Kidney (tissue), 14 donors: ENCODE results near the gene ZNF185. TPM values are rescaled to one million over a fixed set of nuclear protein-coding genes. Genes with fewer than 3 reads are reported as not detected.
A peak's percentile ranks its signal among the peaks of the same experiment; 100 is the strongest.

ENCODE experiments used
- DNase-seq, 5 donors: peaks; one replicate each; pipeline ENCODE4 v3.0.0-alpha.2; 2013 to 2020
- FAIRE-seq: peaks from 2 replicates; lab custom pipeline; 2012; peaks lifted over from hg19 to GRCh38; lab: Jason Lieb, UNC
- H3K27ac ChIP-seq, 2 donors: one replicate each; pipeline ENCODE4 v1.7.0; 2013; ENCODE audit warnings: low read depth in 2 of 2, low read length in 2 of 2, inconsistent platforms in 1 of 2
- H3K27me3 ChIP-seq: one replicate; pipeline ENCODE4 v1.7.1; 2013; ENCODE audit warnings: low read length, inconsistent platforms; ENCODE audit not compliant: control insufficient read depth, insufficient read depth
- H3K36me3 ChIP-seq, 3 donors: one replicate each; pipeline versions ENCODE4 v1.7.0 to v1.7.1; 2013; ENCODE audit warnings: low read length in 3 of 3, control low read depth in 1 of 3, inconsistent platforms in 1 of 3; ENCODE audit not compliant: insufficient read depth in 3 of 3, control insufficient read depth in 2 of 3
- H3K4me1 ChIP-seq, 3 donors: one replicate each; pipeline versions ENCODE4 v1.7.0 to v1.7.1; 2013; ENCODE audit warnings: low read length in 3 of 3, inconsistent platforms in 1 of 3, low read depth in 1 of 3; ENCODE audit not compliant: control insufficient read depth in 2 of 3, insufficient read depth in 2 of 3
- H3K4me3 ChIP-seq, 3 donors: one replicate each; pipeline versions ENCODE4 v1.7.0 to v1.8.1; 2013; ENCODE audit warnings: low read length in 3 of 3, control low read depth in 1 of 3, inconsistent platforms in 1 of 3
- H3K9ac ChIP-seq, 3 donors: one replicate each; pipeline versions ENCODE4 v1.7.0 to v1.7.1; 2013; ENCODE audit warnings: low read length in 3 of 3, control low read depth in 1 of 3, inconsistent platforms in 1 of 3
- H3K9me3 ChIP-seq, 3 donors: one replicate each; pipeline versions ENCODE4 v1.7.0 to v1.7.1; 2013; ENCODE audit warnings: low read length in 3 of 3, control low read depth in 1 of 3, inconsistent platforms in 1 of 3; ENCODE audit not compliant: control insufficient read depth in 2 of 3, insufficient read depth in 1 of 3
- intact Hi-C: fragments of 100-400 bp; cut with DNase I; formaldehyde crosslinking; loops from one replicate; pipeline ENCODE4 v1.11.1; 2022
- polyA plus RNA-seq: library from polyadenylated mRNA; stranded (reverse); fragments of 350-450 nt; fragmentation: Illumina TruSeq; extraction: RNeasy Lipid Tissue Mini Kit (QIAGEN cat#74804); gene quantifications from one replicate; pipeline ENCODE4 v1.2.3, GENCODE V29; 2014; ENCODE audit warnings: low read depth, low replicate concordance; ENCODE audit not compliant: insufficient read depth
- total RNA-seq: library from RNA; stranded (reverse); fragmentation: NEBNext Ultra II Directional; extraction: Animal tissue kit (Norgen Biotek cat#: 25700); gene quantifications from one replicate; pipeline ENCODE4 v1.2.1, GENCODE V29; 2021
- TF ChIP-seq, protein P1 (sequence below): IDR thresholded peaks from 3 replicates; pipeline ENCODE4 v1.5.1; 2012; ENCODE audit warnings: mild to moderate bottlenecking, moderate library complexity, borderline replicate concordance; ENCODE audit not compliant: insufficient read depth; ENCODE audit errors: extremely low read depth
- donor health status: control.
- donor health status: control.
- donor health status: control.
- donor health status: control.
- donor health status: control.
- donor health status: DM: yes; HTN: yes; CAD: no.
- donor health status: Normal renal cell carcinoma (clear cell type).

The ZNF185 gene
- total and polyA plus RNA-seq, 2 donors from 2014 or later = 12.0 to 24.3 TPM

GRCh38 chrX:152892999-152893891 lies 4.6 kb upstream of the ZNF185 start:
- TF ChIP-seq, protein P1, sequence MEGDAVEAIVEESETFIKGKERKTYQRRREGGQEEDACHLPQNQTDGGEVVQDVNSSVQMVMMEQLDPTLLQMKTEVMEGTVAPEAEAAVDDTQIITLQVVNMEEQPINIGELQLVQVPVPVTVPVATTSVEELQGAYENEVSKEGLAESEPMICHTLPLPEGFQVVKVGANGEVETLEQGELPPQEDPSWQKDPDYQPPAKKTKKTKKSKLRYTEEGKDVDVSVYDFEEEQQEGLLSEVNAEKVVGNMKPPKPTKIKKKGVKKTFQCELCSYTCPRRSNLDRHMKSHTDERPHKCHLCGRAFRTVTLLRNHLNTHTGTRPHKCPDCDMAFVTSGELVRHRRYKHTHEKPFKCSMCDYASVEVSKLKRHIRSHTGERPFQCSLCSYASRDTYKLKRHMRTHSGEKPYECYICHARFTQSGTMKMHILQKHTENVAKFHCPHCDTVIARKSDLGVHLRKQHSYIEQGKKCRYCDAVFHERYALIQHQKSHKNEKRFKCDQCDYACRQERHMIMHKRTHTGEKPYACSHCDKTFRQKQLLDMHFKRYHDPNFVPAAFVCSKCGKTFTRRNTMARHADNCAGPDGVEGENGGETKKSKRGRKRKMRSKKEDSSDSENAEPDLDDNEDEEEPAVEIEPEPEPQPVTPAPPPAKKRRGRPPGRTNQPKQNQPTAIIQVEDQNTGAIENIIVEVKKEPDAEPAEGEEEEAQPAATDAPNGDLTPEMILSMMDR = no peak
- Histone ChIP-seq H3K4me3 (no peak overlapping the region), H3K9me3 (no peaks in the 10 kb centered on the region), H3K36me3 (no peaks in the 10 kb centered on the region), H3K9ac (no peak overlapping the region), H3K27me3 (no peaks in the 10 kb centered on the region), H3K4me1 (no peaks in the 10 kb centered on the region), H3K27ac (no peak overlapping the region)
- DNase-seq (peak in 1 of 5 donors; percentile 58), FAIRE-seq (no peak)
- intact Hi-C loops = no loop called here

DNA sequence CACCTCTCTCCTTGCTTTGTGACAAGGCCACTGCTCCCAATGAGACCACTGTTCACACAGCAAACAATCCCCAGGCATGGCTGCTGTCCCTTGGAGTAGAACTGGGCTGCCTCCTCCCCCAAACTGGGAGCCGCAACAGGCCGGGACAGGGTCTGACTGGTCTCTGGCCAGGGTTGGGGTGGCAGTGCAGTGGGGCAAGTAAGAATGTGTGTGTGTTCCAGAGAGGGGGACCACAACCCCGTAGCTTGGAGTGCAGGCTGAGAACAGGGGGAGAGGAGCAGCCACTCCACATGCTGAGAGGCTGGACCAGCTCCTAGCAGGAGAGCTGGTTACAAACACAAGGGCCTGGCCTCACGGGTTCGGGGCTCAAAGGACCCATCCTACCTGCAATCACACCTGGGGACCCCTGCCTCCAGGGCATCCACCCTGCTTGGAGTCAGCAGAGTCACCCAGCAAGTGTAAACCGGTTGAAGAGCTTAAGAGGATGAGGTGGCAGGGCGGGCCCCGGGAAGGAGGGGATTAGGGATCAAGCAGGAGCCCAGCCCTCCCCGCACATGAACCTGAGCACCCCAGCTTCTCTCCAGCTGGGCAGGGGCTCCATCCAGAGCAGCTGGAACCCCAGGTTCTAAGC lies 3.8 kb upstream of the ZNF185 start:
- Histone ChIP-seq H3K4me3 (no peak overlapping the region), H3K27me3 (no peaks in the 10 kb centered on the region), H3K9ac (no peak overlapping the region), H3K27ac (no peak overlapping the region), H3K4me1 (peaks cover 0 to 2% (median 0%) of the 10 kb centered on the region in 3 donors), H3K36me3 (no peaks in the 10 kb centered on the region), H3K9me3 (no peaks in the 10 kb centered on the region)
- TF ChIP-seq, protein P1 = no peak
- FAIRE-seq (no peak), DNase-seq (peak in 1 of 5 donors; percentile 52)
- intact Hi-C loops = no loop called here

DNA sequence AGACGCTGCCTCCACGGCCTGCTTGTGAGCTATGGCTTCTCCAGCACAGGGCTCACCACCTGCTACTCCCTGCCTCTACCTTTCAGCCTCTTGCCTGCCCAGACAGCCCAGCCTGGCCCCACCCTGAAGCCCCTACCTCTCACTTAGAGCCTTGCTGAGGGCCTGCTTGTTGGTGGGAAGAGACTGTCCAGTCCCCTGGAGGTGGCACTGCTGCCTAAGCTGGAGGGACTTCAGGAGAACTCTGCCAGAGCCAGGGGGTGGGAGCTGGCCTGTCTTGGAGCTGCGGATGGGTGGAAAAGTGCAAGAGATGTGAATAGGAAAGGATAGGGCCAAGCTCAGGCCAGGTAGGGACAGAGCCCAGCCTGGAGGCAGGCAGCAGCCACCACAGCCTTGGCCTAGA lies 2.7 kb upstream of the ZNF185 start:
- FAIRE-seq (no peak), DNase-seq (peak in 1 of 5 donors; percentile 49)
- H3K27ac ChIP-seq = no peak overlapping the region
- no peaks in the 10 kb centered on the region for H3K36me3 ChIP-seq
- H3K27me3 ChIP-seq = no peaks in the 10 kb centered on the region
- TF ChIP-seq, protein P1 = no peak
- H3K9ac ChIP-seq = no peak overlapping the region
- no peaks in the 10 kb centered on the region for H3K9me3 ChIP-seq
- intact Hi-C loops = no loop called here
- peaks cover 0 to 2% (median 0%) of the 10 kb centered on the region in 3 donors for H3K4me1 ChIP-seq
- H3K4me3 ChIP-seq = no peak overlapping the region
